Endothelial cell of umbilical vein (primary cell): ENCODE measurements around the gene GRK6.

ENCODE experiments used
- CTCF ChIP-seq, 2 donors: IDR thresholded peaks; 1 replicate in 1 of 2; 2 replicates in 1 of 2; pipeline ENCODE4 v1.5.1; 2011; ENCODE audit warnings: low read length in 2 of 2, mild to moderate bottlenecking in 2 of 2, moderate library complexity in 2 of 2, control low read depth in 1 of 2, inconsistent platforms in 1 of 2, low read depth in 1 of 2; ENCODE audit not compliant: insufficient read depth in 1 of 2; ENCODE audit errors: extremely low read depth in 1 of 2
- EZH2 ChIP-seq: IDR thresholded peaks from 2 replicates; pipeline ENCODE4 v1.6.1; 2012; ENCODE audit warnings: borderline replicate concordance, low read depth, mild to moderate bottlenecking, moderate library complexity, low read length, inconsistent platforms; ENCODE audit not compliant: severe bottlenecking
- FOS ChIP-seq: IDR thresholded peaks from 2 replicates; pipeline ENCODE4 v1.6.1; 2011; ENCODE audit warnings: mild to moderate bottlenecking, low read length, moderate library complexity, borderline replicate concordance; ENCODE audit not compliant: insufficient read depth
- POLR2A ChIP-seq: IDR thresholded peaks from 2 replicates; pipeline ENCODE4 v1.6.1; 2012; ENCODE audit warnings: low read depth, mild to moderate bottlenecking, control low read depth, low read length
- POLR2AphosphoS5 ChIP-seq: IDR thresholded peaks from 2 replicates; pipeline ENCODE4 v1.6.1; 2012; ENCODE audit warnings: low read depth, mild to moderate bottlenecking, control low read depth, low read length, moderate library complexity; ENCODE audit not compliant: insufficient read depth

- TF ChIP-seq CTCF (IDR thresholded peaks at IDR 0.05; ENCODE audit: extremely low read depth in 1 of 2, insufficient read depth in 1 of 2, low read depth in 1 of 2, low read length in 2 of 2) (no peak), POLR2AphosphoS5 (no peak), EZH2 (no peak), FOS (no peak), POLR2A (no peak)
Observed at GRCh38 chr5:177384134-177384533, 42.3 kb upstream of the GRK6 start, which contains the start of gene SLC34A1.
